Mononuclear cell (primary cell): ENCODE results near the gene CARD8. TPM values are rescaled to one million over a fixed set of nuclear protein-coding genes. Genes with fewer than 3 reads are reported as not detected.

ENCODE experiments used
- H3K27me3 ChIP-seq: 2 replicates; pipeline ENCODE4 v1.6.0; 2011; ENCODE audit warnings: low read length, control low read depth; ENCODE audit not compliant: insufficient read depth
- H3K4me1 ChIP-seq: 2 replicates; pipeline ENCODE4 v1.5.1; 2011; ENCODE audit warnings: mild to moderate bottlenecking, low read length, control low read depth; ENCODE audit not compliant: insufficient read depth
- H3K4me3 ChIP-seq: 2 replicates; pipeline ENCODE4 v1.5.1; 2011; ENCODE audit warnings: mild to moderate bottlenecking, low read length, moderate library complexity
- H3K9me3 ChIP-seq: 2 replicates; pipeline ENCODE4 v1.5.1; 2011; ENCODE audit warnings: low read depth, mild to moderate bottlenecking, control low read depth, low read length
- total RNA-seq: library from RNA; depleted of rRNA; stranded (reverse); fragments of >200 nt; gene quantifications from one replicate; pipeline ENCODE4 v1.2.3, GENCODE V29; 2012

The CARD8 gene
- total RNA-seq, 1 donor: 46.0 TPM

DNA sequence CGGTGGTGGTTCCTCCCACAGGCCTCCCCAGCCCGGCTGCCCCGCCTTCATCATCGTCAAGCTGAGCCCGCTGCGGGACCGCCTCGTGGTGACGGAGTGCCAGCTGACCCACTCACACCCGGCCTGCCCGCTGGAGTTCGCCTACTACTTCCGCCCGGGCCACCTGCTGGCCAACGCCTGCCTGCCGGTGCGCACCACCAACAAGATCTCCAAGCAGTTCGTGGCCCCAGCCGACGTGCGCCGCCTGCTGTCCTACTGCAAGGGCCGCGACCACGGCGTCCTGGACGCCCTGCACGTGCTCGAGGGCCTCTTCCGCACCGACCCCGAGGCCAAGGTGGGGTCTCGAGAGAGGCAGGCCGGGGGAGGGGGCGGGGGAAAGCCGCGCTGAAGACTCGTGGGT is 73.3 kb downstream of the CARD8 start:
- Histone ChIP-seq H3K4me3 (no peak overlapping the region), H3K4me1 (no peaks in the 10 kb centered on the region), H3K27me3 (no peaks in the 10 kb centered on the region), H3K9me3 (peaks cover 9% of the 10 kb centered on the region)

DNA sequence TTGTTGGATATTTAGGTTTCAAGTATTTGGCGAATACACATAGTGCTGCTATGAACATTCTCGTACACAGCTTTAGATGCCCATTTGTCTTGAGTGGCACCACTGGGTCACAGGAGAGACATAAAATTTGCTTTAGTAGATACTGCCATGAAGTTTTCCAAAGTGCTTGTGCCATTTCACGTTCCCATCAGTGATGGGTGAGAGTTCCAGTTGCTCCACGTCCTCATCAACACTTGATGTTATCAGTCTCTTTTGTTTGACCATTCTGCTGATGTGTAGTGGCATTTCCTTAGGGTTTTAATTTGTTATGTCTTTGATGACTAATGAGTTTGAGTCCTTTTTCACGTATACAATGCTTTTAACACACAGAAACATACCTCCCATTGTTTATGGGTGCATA is 74.2 kb downstream of the CARD8 start:
- Histone ChIP-seq H3K9me3 (peaks cover 9% of the 10 kb centered on the region), H3K4me3 (no peak overlapping the region), H3K4me1 (no peaks in the 10 kb centered on the region), H3K27me3 (no peaks in the 10 kb centered on the region)

DNA sequence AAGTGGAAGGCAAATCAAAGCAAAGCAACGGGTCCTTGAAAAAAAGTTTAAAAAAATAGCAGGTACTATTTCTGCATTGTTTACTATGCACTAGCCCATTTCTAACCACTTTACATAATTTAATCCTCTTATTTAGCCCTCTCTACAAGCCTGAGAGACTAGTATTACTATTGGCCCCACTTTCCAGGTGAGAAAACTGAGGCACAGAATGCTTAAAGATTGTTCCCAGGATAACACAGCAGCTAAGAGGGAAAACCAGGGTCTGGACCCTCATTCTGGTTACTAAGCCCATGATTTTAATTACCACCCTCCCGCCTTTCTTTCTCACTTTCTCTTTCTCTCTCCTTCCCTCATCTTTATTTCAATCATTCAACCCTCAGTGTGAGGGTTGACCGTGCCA is 79.5 kb downstream of the CARD8 start:
- Histone ChIP-seq H3K4me1 (peaks cover 4% of the 10 kb centered on the region), H3K27me3 (no peaks in the 10 kb centered on the region), H3K4me3 (no peak overlapping the region), H3K9me3 (peaks cover under 1% of the 10 kb centered on the region)

DNA sequence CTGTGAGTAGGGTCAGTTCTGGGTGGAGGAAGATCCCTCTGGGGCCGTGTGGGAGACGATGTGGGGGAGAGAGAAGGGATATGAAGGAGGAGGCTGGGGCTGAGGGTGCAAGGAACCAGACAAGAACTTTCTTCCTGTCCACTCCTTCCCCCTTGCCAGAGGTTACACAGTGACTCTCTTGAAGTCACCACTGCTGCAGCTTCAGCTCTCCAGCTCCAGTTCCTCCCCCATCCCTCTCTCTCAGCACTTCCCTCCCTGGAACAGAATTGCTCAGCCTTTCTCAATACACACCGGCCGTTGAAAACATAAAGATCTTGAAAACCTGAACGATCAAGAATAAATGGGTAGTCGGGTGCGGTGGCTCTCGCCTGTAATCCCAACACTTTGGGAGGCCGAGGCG is 80.1 kb downstream of the CARD8 start:
- H3K4me3 ChIP-seq: no peak overlapping the region
- H3K27me3 ChIP-seq: no peaks in the 10 kb centered on the region
- peaks cover 9% of the 10 kb centered on the region for H3K4me1 ChIP-seq
- no peaks in the 10 kb centered on the region for H3K9me3 ChIP-seq

DNA sequence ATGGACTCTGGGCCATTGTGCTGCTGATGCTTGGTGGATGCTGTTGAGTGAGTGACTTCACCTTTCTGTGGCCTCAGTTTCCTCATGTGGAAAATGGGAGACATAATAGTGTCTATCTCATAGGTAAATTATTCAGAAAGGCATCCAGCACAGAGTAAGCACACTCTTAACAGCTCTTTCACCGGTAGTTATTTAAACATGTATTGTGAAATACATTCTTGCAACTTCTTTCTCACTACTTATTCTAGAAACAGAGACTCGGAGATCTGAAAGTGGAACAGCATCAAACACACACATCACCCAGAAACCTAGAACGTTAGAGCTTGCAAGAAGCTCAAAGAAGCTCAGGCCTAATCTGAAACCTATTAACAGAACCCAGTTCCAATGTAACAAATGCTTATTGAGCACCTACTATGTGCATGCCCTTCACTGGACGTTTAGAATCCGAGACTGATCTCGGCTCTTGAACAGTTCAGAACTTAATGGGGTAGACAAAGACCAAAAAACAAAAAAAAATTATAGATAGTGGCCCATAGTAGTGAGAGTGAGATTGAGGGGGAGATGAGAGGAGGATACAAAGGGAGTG is 81.2 kb downstream of the CARD8 start:
- H3K4me1 ChIP-seq: peaks cover 9% of the 10 kb centered on the region
- H3K27me3 ChIP-seq: no peaks in the 10 kb centered on the region
- no peak overlapping the region for H3K4me3 ChIP-seq
- H3K9me3 ChIP-seq: no peaks in the 10 kb centered on the region

DNA sequence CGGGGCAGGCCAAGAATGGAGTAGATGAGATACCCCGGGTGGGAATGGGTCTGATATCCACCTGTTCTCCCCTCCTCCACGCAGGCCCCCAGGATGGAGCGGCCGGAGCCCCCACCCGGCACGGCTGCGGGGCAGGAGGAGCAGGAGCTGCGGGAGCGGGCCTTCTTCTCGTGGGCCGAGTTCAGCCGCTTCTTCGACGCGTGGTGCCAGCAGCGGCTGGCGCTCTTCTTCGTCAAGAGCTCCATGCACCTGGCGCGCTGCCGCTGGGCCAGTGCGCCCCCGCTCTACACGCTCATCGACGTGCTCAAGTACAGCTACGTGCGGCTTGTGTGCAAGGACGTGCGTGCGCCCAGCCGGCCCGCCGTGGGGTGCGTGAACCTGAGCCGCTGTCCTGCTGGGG is 84.0 kb downstream of the CARD8 start:
- H3K4me3 ChIP-seq: no peak overlapping the region
- H3K4me1 ChIP-seq: peaks cover 16% of the 10 kb centered on the region
- no peaks in the 10 kb centered on the region for H3K27me3 ChIP-seq
- no peaks in the 10 kb centered on the region for H3K9me3 ChIP-seq

DNA sequence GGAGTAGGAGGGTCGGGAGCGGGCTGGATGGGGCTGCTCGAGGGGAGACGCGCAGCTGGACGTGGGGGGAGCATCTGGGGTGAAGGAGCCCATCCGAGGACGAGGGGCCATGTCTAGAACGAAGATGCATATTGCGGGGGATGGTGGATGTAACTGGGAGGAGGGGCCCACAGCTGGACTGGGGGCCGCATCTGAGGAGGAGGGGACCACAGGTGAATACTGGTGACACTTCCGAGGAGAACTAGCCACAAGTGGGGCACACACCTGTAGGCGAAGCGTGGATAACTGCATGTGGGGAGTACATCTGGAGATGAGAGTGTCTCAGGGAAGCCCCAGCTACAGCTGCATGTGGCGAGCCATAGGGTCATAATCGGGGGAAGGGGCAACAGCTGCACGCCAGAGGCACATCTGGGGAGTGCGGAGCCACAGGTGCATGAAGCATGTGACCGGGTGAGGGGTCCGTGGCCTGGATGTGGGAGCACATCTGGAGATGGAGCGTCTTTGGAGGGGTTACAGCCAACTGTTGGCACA is 84.8 kb downstream of the CARD8 start:
- Histone ChIP-seq H3K4me1 (peaks cover 16% of the 10 kb centered on the region), H3K4me3 (peak overlapping the region; percentile 78), H3K27me3 (no peaks in the 10 kb centered on the region), H3K9me3 (no peaks in the 10 kb centered on the region)

DNA sequence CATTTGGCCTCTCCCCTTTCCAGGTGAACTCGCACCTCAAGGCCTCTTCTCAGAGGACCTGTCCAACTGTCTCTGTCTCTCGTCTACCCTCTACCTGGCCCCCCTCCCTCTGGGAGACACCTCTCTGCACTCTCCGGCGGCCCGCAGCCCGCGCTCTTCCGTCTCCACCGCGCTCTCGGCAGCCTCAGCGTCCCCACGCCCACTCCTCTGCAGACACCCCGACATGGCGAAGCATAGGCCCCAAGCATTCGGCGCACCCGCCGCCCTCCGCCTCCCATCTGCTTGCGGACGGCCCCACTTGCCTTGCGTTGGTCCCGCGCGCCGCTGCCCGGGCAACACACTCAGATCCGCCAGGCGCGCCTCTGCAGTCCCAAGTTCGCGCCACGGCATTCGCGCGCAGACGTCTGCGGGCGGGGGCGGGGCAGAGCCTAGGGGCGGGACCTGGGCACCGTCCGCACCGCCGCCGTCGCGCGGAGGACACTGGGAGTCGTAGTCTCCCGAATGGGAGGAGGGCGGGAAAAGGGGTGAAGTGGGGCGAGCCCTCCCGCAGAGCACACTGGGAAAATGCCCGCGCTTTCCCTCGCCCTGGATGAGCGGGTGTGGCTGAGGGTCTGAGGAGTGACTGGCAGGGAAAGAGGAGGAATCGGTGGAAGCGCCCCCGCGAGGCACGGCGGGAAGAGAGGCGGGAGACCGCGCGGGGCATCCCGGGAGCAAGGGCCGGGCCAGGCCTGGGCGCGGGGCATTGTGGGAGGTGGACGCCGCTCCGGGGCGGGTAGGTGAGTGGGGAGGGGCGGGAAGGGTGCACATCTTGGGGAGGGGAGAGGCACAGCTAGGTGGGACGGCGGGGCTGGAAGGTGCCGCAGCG is 85.5 kb downstream of the CARD8 start, which contains the start of the genes LIG1 and ZSWIM9:
TSS of gene LIG1 (minus strand) at position 406 of the 865 bp plus-strand sequence. CDS start 4,778 bp downstream, outside the sequence.
TSS of gene ZSWIM9 (plus strand) at position 742 of the 865 bp plus-strand sequence. CDS start 1,123 bp downstream, outside the sequence.
- no peaks in the 10 kb centered on the region for H3K9me3 ChIP-seq
- peaks cover 16% of the 10 kb centered on the region for H3K4me1 ChIP-seq
- H3K4me3 ChIP-seq: peak within 1 kb of the TSS; percentile 78
- no peaks in the 10 kb centered on the region for H3K27me3 ChIP-seq

DNA sequence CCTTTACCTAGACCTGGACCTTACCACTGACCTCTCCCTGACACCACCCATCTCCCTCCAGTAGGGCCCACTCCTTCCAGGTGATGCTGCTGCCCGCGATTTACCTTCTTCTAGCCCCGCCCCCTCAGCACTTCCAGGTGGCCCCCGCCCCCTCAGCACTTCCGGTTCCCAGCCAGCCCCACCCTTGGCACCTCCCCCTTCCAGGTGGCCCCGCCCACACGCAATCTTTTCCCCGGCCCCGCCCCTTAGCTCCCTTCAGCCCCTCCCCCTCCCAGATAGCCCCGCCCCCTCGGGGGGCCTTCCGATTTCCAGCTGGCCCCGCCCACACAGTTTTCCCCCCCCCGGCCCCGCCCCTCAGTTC is 86.2 kb downstream of the CARD8 start:
- H3K9me3 ChIP-seq: no peaks in the 10 kb centered on the region
- H3K4me1 ChIP-seq: peaks cover 16% of the 10 kb centered on the region
- H3K27me3 ChIP-seq: no peaks in the 10 kb centered on the region
- peak overlapping the region; percentile 78 for H3K4me3 ChIP-seq

DNA sequence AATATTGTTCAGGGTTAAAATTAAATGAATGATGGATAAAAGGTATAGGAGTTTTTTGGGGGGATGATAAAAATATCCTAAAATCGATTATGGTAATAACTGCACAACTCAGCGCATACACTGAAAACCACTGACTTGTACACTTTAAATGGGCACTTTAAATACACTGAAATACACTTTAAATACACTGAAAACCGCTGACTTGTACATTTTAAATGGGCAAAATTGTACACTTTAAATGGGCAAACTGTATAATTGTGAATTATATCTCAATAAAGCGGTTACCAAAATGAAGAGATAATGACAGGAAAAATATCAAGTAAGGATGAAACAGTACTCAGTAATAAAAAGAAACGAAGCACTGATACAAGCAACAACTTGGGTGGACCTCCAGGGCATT is 87.0 kb downstream of the CARD8 start:
- H3K4me3 ChIP-seq: no peak overlapping the region
- peaks cover 16% of the 10 kb centered on the region for H3K4me1 ChIP-seq
- H3K9me3 ChIP-seq: no peaks in the 10 kb centered on the region
- no peaks in the 10 kb centered on the region for H3K27me3 ChIP-seq

DNA sequence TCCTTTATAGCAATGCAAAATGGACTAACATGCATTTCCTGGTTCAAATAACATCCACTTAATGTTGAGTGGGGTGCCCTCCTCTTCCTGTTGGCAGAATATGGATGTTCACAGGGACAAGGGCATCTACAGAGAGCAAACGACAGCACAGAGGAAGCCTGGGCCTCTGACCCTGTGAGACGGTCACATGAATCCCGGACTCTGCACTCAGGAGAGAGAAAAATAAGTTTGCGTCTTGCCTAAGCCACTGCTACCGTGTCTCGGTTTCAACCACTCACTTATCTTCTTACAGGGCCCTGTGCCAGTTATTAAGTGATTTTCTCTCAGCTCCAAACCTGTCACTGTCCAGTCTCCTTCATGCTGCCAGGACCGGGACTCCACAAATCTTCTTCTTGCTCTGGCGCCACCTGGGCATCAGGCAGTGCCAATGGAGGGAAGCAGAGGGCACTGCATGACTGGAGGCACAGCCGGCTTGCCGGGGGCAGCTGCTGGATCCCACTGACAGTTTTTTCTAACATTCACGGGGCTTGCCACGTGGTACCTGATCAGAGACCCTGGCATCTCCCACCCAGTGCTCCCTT is 97.4 kb downstream of the CARD8 start:
- Histone ChIP-seq H3K9me3 (no peaks in the 10 kb centered on the region), H3K4me1 (no peaks in the 10 kb centered on the region), H3K27me3 (no peaks in the 10 kb centered on the region), H3K4me3 (no peak overlapping the region)

Other genes with a start within 250 kb of the CARD8 start
- 4.0 TPM for gene CABP5, start 211.8 kb downstream of the CARD8 start, total RNA-seq
- 4.2 TPM for gene PLA2G4C, start 145.1 kb downstream of the CARD8 start, total RNA-seq
- 24.8 TPM for gene LIG1, start 85.6 kb downstream of the CARD8 start, total RNA-seq
- gene ZSWIM9, start 85.2 kb downstream of the CARD8 start, total RNA-seq: 0.73 TPM
- gene ZNF114, start 14.2 kb upstream of the CARD8 start, total RNA-seq: not detected
- gene EMP3, start 69.6 kb upstream of the CARD8 start, total RNA-seq: 230 TPM
- 3.4 TPM for gene TMEM143, start 108.0 kb upstream of the CARD8 start, total RNA-seq
- gene SYNGR4, start 108.5 kb upstream of the CARD8 start, total RNA-seq: not detected
- gene KDELR1, start 135.6 kb upstream of the CARD8 start, total RNA-seq: 20.0 TPM
- gene GRIN2D, start 137.8 kb upstream of the CARD8 start, total RNA-seq: 0.10 TPM
- gene GRWD1, start 190.1 kb upstream of the CARD8 start, total RNA-seq: 15.2 TPM
- gene KCNJ14, start 199.7 kb upstream of the CARD8 start, total RNA-seq: 1.7 TPM
- gene CYTH2, start 213.5 kb upstream of the CARD8 start, total RNA-seq: 14.9 TPM